ENCODE results near the gene CARD11.
"Not testable (repeated sequence)": the region's sequence is repeated elsewhere in the genome, so short reads cannot be mapped to it uniquely, and the experiment has no call there.

The CARD11 gene

DNA sequence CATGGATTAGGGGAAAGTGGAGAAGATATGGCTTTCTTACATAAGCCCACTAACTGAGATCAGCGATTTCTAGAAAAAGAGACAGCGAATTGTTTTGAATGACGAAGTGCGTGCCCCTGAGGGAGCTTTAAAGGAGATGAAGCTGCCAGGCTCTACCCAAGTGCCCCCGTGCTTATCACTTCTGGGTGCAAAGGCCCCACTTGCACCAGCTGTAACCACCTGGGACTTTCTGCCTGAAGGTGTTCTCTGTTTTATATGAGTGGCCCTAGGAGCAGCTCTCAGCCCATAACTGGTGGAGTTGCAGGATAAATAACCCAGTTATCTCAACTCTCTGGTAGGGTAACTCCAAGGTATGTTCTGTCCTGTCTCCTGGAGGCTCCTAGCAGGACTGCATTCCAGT, 20.4 kb upstream of the CARD11 start:
- DNase-seq (ENCODE audit: low spot score) = no peak

DNA sequence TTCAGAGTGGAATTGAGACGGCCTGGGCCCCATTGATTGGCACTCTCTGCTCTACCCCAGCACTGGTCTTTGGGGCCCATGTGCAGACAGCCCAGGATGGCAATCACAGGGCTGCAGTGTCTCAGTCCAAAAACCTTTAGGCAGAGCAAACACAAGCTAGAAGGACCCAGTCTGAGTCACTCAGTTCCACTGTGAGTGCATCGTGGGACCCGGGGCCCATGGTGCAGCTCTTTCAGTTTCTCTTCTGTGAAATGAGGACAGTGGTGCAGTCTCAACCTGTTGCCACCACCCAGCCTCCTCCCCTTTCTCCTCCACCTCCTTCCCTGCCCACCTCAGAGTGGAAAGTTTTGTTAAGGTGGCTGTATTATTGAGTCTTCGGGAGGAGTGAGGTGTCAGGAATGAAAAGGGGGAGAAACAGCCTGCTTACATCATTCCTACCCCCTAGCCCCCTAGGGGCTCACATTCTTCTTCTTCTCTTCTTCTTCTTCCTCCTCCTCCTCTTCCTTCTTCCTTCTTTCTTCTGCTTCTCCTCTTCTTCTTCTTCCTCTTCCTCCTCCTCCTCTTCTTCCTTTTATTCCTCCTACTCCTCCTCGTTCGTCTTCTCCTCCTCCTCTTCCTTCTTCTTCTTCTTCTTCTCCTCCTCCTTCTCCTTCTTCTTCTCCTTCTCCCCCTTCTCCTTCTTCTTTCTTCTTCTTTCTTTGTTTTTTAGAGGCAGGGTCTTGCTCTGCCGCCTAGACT, 19.5 kb upstream of the CARD11 start:
- no peak for DNase-seq (ENCODE audit: low spot score)

DNA sequence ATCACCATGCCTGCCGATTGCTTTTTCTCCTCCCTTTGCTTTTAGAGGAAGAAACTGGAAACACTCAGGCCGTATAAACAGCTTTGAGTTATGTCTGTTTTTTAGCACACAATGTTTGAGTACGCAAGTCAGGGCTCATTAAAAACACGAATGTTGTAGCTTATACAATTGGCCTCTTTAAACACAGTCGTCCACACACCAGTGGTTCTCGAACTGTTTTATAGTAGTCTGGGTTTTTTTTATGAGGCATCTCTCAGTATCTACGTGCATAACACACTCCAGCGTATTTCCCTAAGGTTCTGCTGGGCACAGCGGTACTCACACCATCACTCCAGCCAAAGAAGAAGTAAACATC, 13.4 kb upstream of the CARD11 start:
- DNase-seq (ENCODE audit: low spot score) = no peak

- DNase-seq (ENCODE audit: low spot score) = no peak
These were observed 12.8 kb upstream of the CARD11 start for GRCh38 chr7:3056234-3057065.

DNA sequence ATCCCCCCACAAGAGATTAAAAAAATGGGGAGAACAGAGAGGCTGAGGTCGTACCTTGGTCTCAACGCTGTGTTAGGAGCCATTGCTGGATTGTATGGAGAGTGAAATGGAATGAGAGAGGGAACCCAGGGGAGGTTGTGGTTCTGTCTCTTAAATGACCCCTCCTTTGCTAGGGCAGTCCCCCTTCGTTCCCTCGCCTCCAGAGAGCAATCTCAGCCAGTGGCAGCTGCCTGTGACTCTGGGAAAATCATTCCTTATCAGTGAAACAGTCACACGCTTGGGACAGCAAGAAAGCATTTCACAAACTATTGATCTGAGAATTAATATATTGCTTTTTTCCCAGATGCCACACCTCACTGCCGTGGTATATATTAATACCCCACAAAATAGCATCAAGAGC, 12.0 kb upstream of the CARD11 start:
- no peak for DNase-seq (ENCODE audit: low spot score)

- peak; percentile 44 for DNase-seq (ENCODE audit: low spot score)
These were observed 692 bp downstream of the CARD11 start for GRCh38 chr7:3042861-3043489.

DNA sequence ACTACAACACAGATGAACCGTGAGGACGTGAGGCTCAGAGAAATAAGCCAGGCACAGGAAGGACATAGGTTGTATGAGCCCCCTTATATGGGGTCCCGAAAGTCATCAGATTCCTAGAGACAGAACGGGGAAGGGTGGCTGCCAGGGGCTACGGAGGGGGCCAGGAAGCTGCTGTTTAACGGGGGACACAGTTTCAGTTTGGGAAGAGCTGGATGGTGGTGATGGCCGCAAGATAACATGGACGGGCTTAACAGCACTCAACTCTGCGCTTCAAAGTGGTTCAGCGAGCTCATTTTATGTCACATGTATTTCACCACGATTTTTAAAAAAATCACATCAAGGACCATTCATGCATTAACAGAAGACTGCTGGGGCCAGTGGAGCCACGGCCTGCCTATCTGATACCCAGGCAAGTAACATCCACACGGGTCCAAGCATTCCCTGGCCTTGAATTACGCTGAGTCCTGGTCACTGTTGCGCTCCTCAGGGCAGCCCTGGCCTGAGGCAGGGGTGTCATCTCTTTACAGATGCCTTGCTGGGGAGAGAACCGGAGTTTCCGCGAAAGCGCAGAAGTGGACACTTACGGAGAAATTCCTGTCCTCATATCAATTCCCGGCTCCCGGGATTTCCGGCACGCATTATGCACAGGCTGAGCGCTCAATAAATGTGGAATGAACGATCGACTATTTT, 1.5 kb downstream of the CARD11 start:
- DNase-seq (ENCODE audit: low spot score) = peak; percentile 25

DNA sequence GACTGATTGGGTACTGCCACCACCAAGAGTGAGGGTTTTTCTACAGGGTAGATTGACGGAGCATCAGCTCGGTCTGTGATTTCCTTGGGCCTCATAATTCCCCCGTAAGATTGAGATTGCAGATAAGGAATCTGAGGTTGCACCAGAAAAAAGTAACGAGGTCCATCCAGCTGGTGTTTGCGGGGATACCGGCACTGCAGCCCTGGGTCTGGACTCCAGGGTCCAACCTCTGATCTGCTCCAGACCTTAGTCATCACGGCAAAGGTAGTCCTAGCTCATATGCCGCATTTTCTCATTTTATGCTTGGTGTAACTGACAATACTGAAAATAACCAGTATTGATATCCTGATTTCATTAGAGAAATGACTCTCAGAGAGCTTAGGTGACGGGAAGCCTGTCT, 3.9 kb downstream of the CARD11 start:
- DNase-seq (ENCODE audit: low spot score) = peak; percentile 23

DNA sequence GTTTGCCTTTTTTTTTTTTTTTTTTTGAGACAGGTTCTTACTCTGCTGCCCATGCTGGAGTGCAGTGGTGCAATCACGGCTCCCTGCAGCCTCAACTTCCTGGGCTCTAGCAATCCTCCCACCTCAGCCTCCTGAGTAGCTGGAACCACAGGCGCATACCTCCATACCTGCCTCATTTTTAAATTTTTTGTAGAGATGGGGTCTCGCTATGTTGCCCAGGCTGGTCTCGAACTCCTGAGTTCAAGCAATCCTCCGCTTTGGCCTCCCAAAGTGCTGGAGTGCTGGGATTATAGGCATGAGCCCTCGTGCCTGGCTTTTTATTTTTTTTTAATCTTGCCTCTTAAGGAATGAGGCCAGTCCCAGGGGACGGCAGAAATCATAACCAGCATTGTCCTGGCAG, 5.7 kb downstream of the CARD11 start:
- peak; percentile 23 for DNase-seq (ENCODE audit: low spot score)

DNA sequence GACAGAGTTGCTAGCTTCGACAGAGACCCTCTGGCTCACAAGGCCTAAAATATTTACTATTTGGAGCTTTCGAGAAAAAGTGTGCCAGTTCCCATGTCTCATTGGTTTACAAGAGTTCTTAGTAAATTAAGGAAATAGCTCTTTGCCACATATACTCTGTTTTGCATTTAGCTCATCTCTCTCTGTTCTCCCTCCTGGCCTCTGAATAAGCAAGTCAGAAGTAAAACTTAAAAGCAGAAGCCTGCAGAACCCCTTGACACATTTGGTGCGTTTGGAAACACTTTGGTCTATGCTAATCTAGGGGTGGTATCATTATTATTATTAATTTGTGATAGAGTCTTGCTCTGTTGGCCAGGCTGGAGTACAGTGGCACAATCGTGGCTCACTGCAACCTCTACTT, 6.4 kb downstream of the CARD11 start:
- DNase-seq (ENCODE audit: low spot score) = no peak

DNA sequence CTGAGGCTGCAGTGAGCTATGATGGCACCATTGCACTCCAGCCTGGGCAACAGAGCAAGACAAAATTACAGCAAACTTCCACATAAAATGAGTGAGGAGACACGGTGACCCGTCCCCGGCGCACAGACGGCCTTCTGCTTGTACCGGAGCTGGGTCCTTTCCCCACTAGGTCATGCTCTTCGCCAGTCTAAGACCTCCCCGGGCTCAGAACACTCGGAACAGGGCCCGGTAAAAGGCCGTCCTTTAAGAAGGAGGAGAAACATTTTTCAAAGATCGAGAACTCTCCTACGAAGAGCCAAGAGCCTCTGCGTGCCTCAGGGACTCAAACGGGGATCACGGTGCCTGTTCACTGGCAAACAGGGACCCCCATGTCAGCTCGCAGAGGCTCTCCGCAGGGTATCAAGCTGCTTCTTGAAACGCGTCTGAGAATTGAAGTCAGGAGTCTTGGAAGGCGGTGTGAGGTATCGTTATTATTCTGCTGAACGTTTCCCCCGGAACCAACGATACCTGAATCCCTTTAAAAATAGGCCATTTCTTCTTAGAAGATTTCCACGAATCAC, 9.0 kb downstream of the CARD11 start:
- DNase-seq (ENCODE audit: low spot score) = peak; percentile 23

- DNase-seq (ENCODE audit: low spot score) = peak; percentile 52
These were observed 10.1 kb downstream of the CARD11 start for GRCh38 chr7:3033581-3033980.

GRCh38 chr7:3033136-3033535, 10.5 kb downstream of the CARD11 start:
- peak; percentile 12 for DNase-seq (ENCODE audit: low spot score)

GRCh38 chr7:3032256-3032655, 11.4 kb downstream of the CARD11 start:
- no peak for DNase-seq (ENCODE audit: low spot score)

DNA sequence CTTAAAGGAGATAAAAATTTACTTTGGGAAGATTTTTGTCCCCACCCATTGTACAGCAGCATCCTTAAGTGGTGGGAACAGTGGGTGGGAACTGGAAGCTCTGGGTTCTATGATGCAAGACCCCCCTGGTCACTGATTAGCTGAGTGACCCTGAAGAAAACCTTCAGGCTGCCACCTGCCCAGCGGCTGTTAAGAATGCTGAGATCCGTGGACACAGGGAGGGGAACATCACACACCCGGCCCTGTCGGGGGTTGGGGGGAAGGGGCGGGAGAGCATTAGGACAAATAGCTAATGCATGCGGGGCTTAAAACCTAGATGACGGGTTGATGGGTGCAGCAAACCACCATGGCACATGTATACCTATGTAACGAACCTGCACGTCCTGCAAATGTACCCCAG, 14.5 kb downstream of the CARD11 start:
- no peak for DNase-seq (ENCODE audit: low spot score)

DNA sequence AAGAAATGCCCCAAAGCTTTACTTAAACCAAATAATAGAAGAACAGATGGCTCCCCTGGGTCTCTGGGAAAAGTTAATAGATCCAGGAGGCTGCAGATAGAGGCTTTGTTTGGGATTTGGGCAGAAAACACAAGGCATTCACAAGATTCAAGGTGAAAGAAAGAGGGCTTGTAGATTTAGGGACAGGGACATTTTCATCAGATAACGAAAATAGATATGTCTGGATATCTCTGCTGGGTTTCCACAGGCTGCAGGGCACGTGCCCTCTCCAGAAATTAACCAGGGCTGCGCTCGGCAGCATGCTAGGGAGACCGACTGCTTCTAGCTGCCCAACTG, 14.9 kb downstream of the CARD11 start:
- no peak for DNase-seq (ENCODE audit: low spot score)

DNA sequence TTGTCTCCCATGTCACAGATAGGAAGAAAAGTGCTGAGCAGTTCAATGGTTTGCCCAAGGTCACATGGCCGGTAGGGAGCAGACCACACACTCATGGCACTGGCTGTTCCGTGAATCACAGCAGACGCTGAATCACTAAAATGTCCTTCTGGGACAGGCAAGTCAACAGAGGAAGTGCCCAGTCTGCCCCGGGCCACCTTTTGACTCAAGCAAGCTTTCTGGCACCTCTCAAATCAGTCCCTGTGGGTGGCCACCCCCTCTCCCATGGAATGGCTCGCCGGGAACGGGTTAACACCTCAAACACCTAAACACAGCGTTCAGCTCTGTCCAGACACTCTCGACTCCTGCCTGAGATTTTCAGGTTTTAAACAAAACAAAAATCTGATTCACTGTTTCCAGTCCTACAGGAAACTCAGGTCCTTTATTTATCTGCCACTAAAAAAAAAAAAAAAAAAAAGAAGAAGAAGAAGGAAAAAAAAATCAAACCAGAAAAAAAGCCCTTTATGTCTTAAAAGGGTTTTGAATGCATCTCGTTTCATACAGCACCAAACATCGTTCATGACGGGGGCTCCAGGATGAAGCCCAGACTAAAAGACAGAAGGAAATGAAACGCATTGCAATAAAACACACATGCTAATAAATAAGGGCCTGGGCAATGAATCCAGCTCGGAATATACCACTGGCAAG, 15.5 kb downstream of the CARD11 start:
- peak; percentile 23 for DNase-seq (ENCODE audit: low spot score)

DNA sequence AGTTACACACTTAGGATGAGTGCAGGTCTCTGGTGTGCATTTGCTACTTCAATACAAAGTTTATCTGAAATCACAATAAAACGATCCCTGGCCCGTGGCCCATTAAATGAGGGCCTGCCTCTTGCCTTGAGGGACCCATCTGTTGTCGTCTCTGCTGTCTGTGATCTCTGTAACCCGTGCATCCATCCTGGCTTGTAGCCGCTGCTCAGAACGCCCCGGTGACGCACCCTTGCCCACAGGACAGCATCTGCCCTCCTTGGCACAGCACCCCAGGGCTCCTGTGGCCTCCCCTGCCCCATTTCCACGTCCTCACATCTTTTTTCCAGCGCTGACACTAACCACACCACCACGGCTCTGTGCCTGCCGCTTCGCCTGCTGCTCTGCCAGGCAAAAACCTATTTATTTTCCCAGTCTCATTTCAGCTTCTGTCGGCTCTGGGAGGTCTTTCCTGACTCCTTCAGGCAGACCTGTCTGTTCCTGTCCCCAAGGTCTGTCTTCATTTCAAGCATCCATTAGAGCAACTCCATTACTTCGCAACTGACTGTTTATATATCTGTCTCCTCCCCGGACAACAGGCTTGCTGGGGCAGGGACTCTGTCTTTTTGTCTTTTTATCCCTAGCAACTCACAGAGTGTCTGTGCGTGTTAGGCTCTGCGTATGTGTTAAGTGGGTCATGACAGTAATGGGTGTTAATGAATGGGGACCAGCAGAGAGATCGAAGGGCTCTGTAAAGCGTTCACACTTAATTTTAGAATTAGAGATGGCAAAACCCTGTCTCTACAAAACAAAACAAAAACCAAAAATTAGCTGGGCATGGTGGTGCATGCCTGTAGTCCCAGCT, 16.4 kb downstream of the CARD11 start:
- peak; percentile 26 for DNase-seq (ENCODE audit: low spot score)

DNA sequence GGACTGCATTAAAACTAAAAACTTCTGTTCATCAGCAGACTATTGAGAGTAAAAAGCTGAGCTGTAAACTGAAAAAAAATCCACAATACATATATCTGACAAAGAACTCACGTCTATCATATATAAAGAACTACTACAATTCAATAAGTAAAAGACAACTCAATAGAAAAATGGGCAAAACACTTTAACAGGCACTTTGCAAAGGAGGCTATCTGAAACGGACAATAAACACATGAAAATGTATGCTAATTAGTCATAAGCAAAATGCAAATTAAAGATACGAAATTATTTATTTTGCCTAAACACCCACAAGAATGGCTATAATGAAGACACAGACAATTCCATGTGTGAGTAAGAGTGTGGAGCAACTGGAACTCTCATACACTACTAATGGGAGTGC, 18.1 kb downstream of the CARD11 start:
- DNase-seq (ENCODE audit: low spot score) = no peak

- no peak for DNase-seq (ENCODE audit: low spot score)
These were observed 21.8 kb downstream of the CARD11 start for GRCh38 chr7:3021825-3022224.

GRCh38 chr7:3021224-3021623, 22.4 kb downstream of the CARD11 start:
- DNase-seq (ENCODE audit: low spot score) = not testable (repeated sequence)
